Measurements from ENCODE around the gene TMUB2. TPM values are rescaled to one million over a fixed set of nuclear protein-coding genes. Genes with fewer than 3 reads are reported as not detected.
"Not testable (repeated sequence)": the region's sequence is repeated elsewhere in the genome, so short reads cannot be mapped to it uniquely, and the experiment has no call there.

TMUB2 gene
- polyA plus RNA-seq (2014; cell fraction: cytosol; rRNA removed), result 29.7 and 31.6 TPM in 2 replicates
- polyA plus RNA-seq (2014; cell fraction: nucleus; rRNA removed), result 48.7 and 55.7 TPM in 2 replicates

- peak; percentile 100 for DNase-seq (ENCODE audit: low spot score)
These were observed at the start of gene TMUB2 for GRCh38 chr17:44186307-44187130. TSS of gene TMUB2 (plus strand) at chr17:44186972. CDS start at chr17:44187709, 737 bp downstream.

GRCh38 chr17:44137891-44138709 lies 48.7 kb upstream of the TMUB2 start:
- peak; percentile 64 for DNase-seq (ENCODE audit: low spot score)

- not testable (repeated sequence) for DNase-seq (ENCODE audit: low spot score)
These were observed 42.9 kb upstream of the TMUB2 start for GRCh38 chr17:44143921-44144320.

- DNase-seq (ENCODE audit: low spot score), result no peak
These were observed 41.6 kb upstream of the TMUB2 start for GRCh38 chr17:44144966-44145739.

GRCh38 chr17:44146375-44147346 lies 40.1 kb upstream of the TMUB2 start:
- peak; percentile 66 for DNase-seq (ENCODE audit: low spot score)

- DNase-seq (ENCODE audit: low spot score), result no peak
These were observed 39.0 kb upstream of the TMUB2 start for GRCh38 chr17:44147812-44148211.

GRCh38 chr17:44149066-44149465 lies 37.7 kb upstream of the TMUB2 start:
- not testable (repeated sequence) for DNase-seq (ENCODE audit: low spot score)

GRCh38 chr17:44149750-44150329 lies 36.9 kb upstream of the TMUB2 start:
- DNase-seq (ENCODE audit: low spot score), result no peak

- DNase-seq (ENCODE audit: low spot score), result no peak
These were observed 33.9 kb upstream of the TMUB2 start for GRCh38 chr17:44152875-44153274.

- DNase-seq (ENCODE audit: low spot score), result no peak
These were observed 31.3 kb upstream of the TMUB2 start for GRCh38 chr17:44155488-44155887.

GRCh38 chr17:44159519-44160210 lies 27.1 kb upstream of the TMUB2 start:
- no peak for DNase-seq (ENCODE audit: low spot score)

GRCh38 chr17:44164476-44164875 lies 22.3 kb upstream of the TMUB2 start:
- no peak for DNase-seq (ENCODE audit: low spot score)

GRCh38 chr17:44167181-44167861 lies 19.5 kb upstream of the TMUB2 start:
- DNase-seq (ENCODE audit: low spot score), result no peak

GRCh38 chr17:44170135-44170498 lies 16.7 kb upstream of the TMUB2 start:
- peak; percentile 57 for DNase-seq (ENCODE audit: low spot score)

- peak; percentile 75 for DNase-seq (ENCODE audit: low spot score)
These were observed 16.1 kb upstream of the TMUB2 start, which contains the start of gene ASB16 for GRCh38 chr17:44170499-44171201. TSS of gene ASB16 (plus strand) at chr17:44170704. CDS start at chr17:44170790, 86 bp downstream.

- no peak for DNase-seq (ENCODE audit: low spot score)
These were observed 14.8 kb upstream of the TMUB2 start for GRCh38 chr17:44171931-44172455.

GRCh38 chr17:44174427-44174826 lies 12.3 kb upstream of the TMUB2 start:
- DNase-seq (ENCODE audit: low spot score), result no peak

- DNase-seq (ENCODE audit: low spot score), result no peak
These were observed 10.5 kb upstream of the TMUB2 start for GRCh38 chr17:44176257-44176656.
